Pancreas (tissue), 10 donors: Measurements from ENCODE around the gene PNPO. TPM values are rescaled to one million over a fixed set of nuclear protein-coding genes. Genes with fewer than 3 reads are reported as not detected.
"Not testable (repeated sequence)": the region's sequence is repeated elsewhere in the genome, so short reads cannot be mapped to it uniquely, and the experiment has no call there.

Source experiments
- ATAC-seq, 4 donors: fragments of 200-7000 bp; cut with Tn5 transposase; one replicate each; pipeline versions ENCODE4 v1.8.0 to v1.9.1; 2020; ENCODE audit warnings: mild to moderate bottlenecking in 4 of 4, moderate library complexity in 4 of 4
- DNase-seq, 6 donors: peaks; one replicate each; pipeline ENCODE4 v3.0.0-alpha.2; 2020
- FAIRE-seq: peaks from 2 replicates; lab custom pipeline; 2012; peaks lifted over from hg19 to GRCh38; lab: Jason Lieb, UNC
- H3K27ac ChIP-seq, 4 donors: fragments of 200-600 bp; sonication (generic); 1 replicate in 3 of 4; 2 replicates in 1 of 4; pipeline versions ENCODE4 v1.5.0 to v1.8.0; 2020
- H3K27me3 ChIP-seq, 4 donors: fragments of 200-600 bp; one replicate each; pipeline ENCODE4 v1.8.0; 2021
- H3K36me3 ChIP-seq, 3 donors: fragments of 200-600 bp; sonication (generic) in 1 of 3; one replicate each; pipeline versions ENCODE4 v1.5.0 to v1.8.0; 2020 to 2021
- H3K4me1 ChIP-seq, 3 donors: fragments of 200-600 bp; one replicate each; pipeline ENCODE4 v1.8.0; 2021
- H3K4me3 ChIP-seq, 4 donors: fragments of 200-600 bp; sonication (generic) in 2 of 4; one replicate each; pipeline versions ENCODE4 v1.5.0 to v1.8.0; 2020 to 2021
- H3K9me3 ChIP-seq, 4 donors: fragments of 200-600 bp; one replicate each; pipeline ENCODE4 v1.8.0; 2021
- CTCF ChIP-seq, 4 donors: fragments of 200-600 bp; sonication (generic) in 3 of 4; IDR thresholded peaks; one replicate each; pipeline versions ENCODE4 v1.5.0 to v1.8.0; 2021; ENCODE audit warnings: antibody characterized with exemption in 4 of 4
- WGBS, 2 donors: extraction: QIAGEN DNeasy Blood & Tissue Kit; methylation state at CpG; one replicate each; pipeline ENCODE4 v1.1.7; 2013; 5-methylcytosine and 5-hydroxymethylcytosine counted together
- intact Hi-C, 3 donors: fragments of 100-400 bp; cut with DNase I; formaldehyde crosslinking; loops; one replicate each; pipeline versions ENCODE4 v1.11.1 to v1.14.2; 2022
- polyA plus RNA-seq, 2 donors: library from polyadenylated mRNA; stranded (reverse); fragments of 200-250 nt; gene quantifications; one replicate each; pipeline ENCODE4 v1.2.3, GENCODE V29; 2013
- total RNA-seq, 6 donors: library from RNA; stranded (reverse); fragmentation: NEBNext Ultra II Directional in 4 of 6; extraction: Animal tissue kit (Norgen Biotek cat#: 25700) in 4 of 6; gene quantifications; one replicate each; pipeline versions ENCODE4 v1.2.1 to v1.2.4, GENCODE V29; 2021 to 2023
- donor health status: healthy with polysubstance abuse.
- donor health status: DM: no; HTN: no; CAD: no; lungs with moderate emphysema.
- donor health status: DM: no; HTN: no; CAD: no.
- donor health status: control.
- donor health status: control.
- donor health status: Bipolar disorder and iron deficiency.
- donor health status: DM: yes; HTN: yes; CAD: no.
- donor health status: DM: no; HTN: no; CAD: no.
- donor health status: DM: no; HTN: no; CAD: no.
- donor health status: DM: yes; HTN: yes; CAD: no.

The PNPO gene
- total and polyA plus RNA-seq, 8 donors = 6.5 to 23.5 (median 16.2) TPM

- Histone ChIP-seq H3K27me3 (no peaks in the 10 kb centered on the region), H3K9me3 (no peaks in the 10 kb centered on the region), H3K27ac (no peak overlapping the region), H3K36me3 (peaks cover 0 to 18% (median 6%) of the 10 kb centered on the region in 3 donors), H3K4me1 (peaks cover 0 to 4% (median 0%) of the 10 kb centered on the region in 3 donors), H3K4me3 (no peak overlapping the region)
- FAIRE-seq (no peak), DNase-seq (no peak), ATAC-seq (no peak)
- WGBS, 2 donors = 76 to 82% methylated on average over 5 of the region's 5 CpGs
- intact Hi-C loops = no loop called here
- TF ChIP-seq CTCF (IDR thresholded peaks at IDR 0.05) = no peak
These were observed 45.1 kb downstream of the PNPO start for GRCh38 chr17:47986520-47986919.

GRCh38 chr17:47987240-47987835 lies 46.0 kb downstream of the PNPO start:
- no peak overlapping the region for H3K4me3 ChIP-seq
- WGBS, 2 donors = 33 to 38% methylated on average over 17 of the region's 17 CpGs
- peak overlapping the region in 1 of 4 donors; percentile 33 for H3K27ac ChIP-seq
- no peak for FAIRE-seq
- peak; percentile 46 to 73 (median 62) for ATAC-seq
- H3K36me3 ChIP-seq = peaks cover 0 to 10% (median 0%) of the 10 kb centered on the region in 3 donors
- H3K27me3 ChIP-seq = no peaks in the 10 kb centered on the region
- peak in 2 of 6 donors; percentile 18 to 77 for DNase-seq
- no peaks in the 10 kb centered on the region for H3K9me3 ChIP-seq
- H3K4me1 ChIP-seq = peaks cover 0 to 4% (median 0%) of the 10 kb centered on the region in 3 donors
- TF ChIP-seq CTCF (IDR thresholded peaks at IDR 0.05) = no peak
- intact Hi-C loops = no loop called here

- H3K27me3 ChIP-seq, H3K36me3 ChIP-seq, H3K4me1 ChIP-seq, H3K9me3 ChIP-seq, H3K4me3 ChIP-seq, ATAC-seq, intact Hi-C loops, FAIRE-seq, DNase-seq, H3K27ac ChIP-seq: not testable (repeated sequence)
- WGBS, 2 donors = 90 to 100% methylated on average over 1 of the region's 1 CpG
These were observed 47.1 kb downstream of the PNPO start for GRCh38 chr17:47988445-47988844.

GRCh38 chr17:47989159-47989558 lies 47.8 kb downstream of the PNPO start:
- TF ChIP-seq CTCF (IDR thresholded peaks at IDR 0.05) = no peak
- Histone ChIP-seq H3K9me3 (no peaks in the 10 kb centered on the region), H3K4me3 (no peak overlapping the region), H3K27me3 (no peaks in the 10 kb centered on the region), H3K4me1 (peaks cover 0 to 15% (median 0%) of the 10 kb centered on the region in 3 donors), H3K27ac (no peak overlapping the region), H3K36me3 (no peaks in the 10 kb centered on the region)
- WGBS, 2 donors = 80 to 86% methylated on average over 10 of the region's 10 CpGs
- intact Hi-C loops = no loop called here
- ATAC-seq = no peak
- FAIRE-seq = no peak
- DNase-seq = no peak

- Histone ChIP-seq H3K9me3 (no peaks in the 10 kb centered on the region), H3K4me1 (peaks cover 0 to 16% (median 4%) of the 10 kb centered on the region in 3 donors), H3K4me3 (no peak overlapping the region), H3K27ac (no peak overlapping the region), H3K36me3 (no peaks in the 10 kb centered on the region), H3K27me3 (no peaks in the 10 kb centered on the region)
- FAIRE-seq = no peak
- TF ChIP-seq CTCF (IDR thresholded peaks at IDR 0.05) = no peak
- intact Hi-C loops = no loop called here
- ATAC-seq = no peak
- whole genome bisulfite sequencing, 2 donors = 50 to 53% methylated on average over 1 of the region's 1 CpG
- DNase-seq = no peak
These were observed 48.3 kb downstream of the PNPO start for GRCh38 chr17:47989700-47990099.
